Activated CD4-positive, alpha-beta T cell treated with anti-CD3 and anti-CD28 coated beads, Interleukin-2, amount 10 ng/mL, durations not matched to agents 7 days and 5 days (primary cell): ENCODE measurements around the gene RTN4RL1. TPM values are rescaled to one million over a fixed set of nuclear protein-coding genes. Genes with fewer than 3 reads are reported as not detected.

Experiments
- CTCF ChIA-PET: fragments of 350-600 bp; sonication (Branson Sonifier 250); formaldehyde crosslinking; loops from one replicate; lab custom pipeline; 2021; ENCODE audit warnings: antibody characterized with exemption; lab: Charles Lee
- POLR2A ChIA-PET: fragments of 350-600 bp; sonication (Branson Sonifier 250); formaldehyde crosslinking; loops from one replicate; lab custom pipeline; 2021; ENCODE audit warnings: antibody characterized with exemption; lab: Charles Lee
- DNase-seq: peaks from one replicate; pipeline ENCODE4 v3.0.0-alpha.2; 2020
- H3K27ac Mint-ChIP-seq: one replicate; pipeline ENCODE4 v1.8.0; 2021; ENCODE audit warnings: mild to moderate bottlenecking, moderate library complexity, mixed read lengths
- H3K27me3 Mint-ChIP-seq: one replicate; pipeline ENCODE4 v1.8.0; 2021; ENCODE audit warnings: mixed read lengths
- H3K36me3 Mint-ChIP-seq: one replicate; pipeline ENCODE4 v1.8.0; 2021; ENCODE audit warnings: low read depth, mixed read lengths
- H3K4me1 Mint-ChIP-seq: one replicate; pipeline ENCODE4 v1.8.0; 2021; ENCODE audit warnings: mixed read lengths
- H3K4me3 Mint-ChIP-seq: one replicate; pipeline ENCODE4 v1.8.0; 2021; ENCODE audit warnings: mild to moderate bottlenecking, moderate library complexity, mixed read lengths
- H3K9me3 Mint-ChIP-seq: one replicate; pipeline ENCODE4 v1.8.0; 2021; ENCODE audit warnings: mixed read lengths
- total RNA-seq, 2 experiments: library from RNA; stranded (reverse); gene quantifications; one replicate each; pipeline ENCODE4 v1.2.3, GENCODE V29; 2021

The RTN4RL1 gene
- total RNA-seq, 2 experiments from 2014 or later = 0.19 to 0.20 TPM

DNA sequence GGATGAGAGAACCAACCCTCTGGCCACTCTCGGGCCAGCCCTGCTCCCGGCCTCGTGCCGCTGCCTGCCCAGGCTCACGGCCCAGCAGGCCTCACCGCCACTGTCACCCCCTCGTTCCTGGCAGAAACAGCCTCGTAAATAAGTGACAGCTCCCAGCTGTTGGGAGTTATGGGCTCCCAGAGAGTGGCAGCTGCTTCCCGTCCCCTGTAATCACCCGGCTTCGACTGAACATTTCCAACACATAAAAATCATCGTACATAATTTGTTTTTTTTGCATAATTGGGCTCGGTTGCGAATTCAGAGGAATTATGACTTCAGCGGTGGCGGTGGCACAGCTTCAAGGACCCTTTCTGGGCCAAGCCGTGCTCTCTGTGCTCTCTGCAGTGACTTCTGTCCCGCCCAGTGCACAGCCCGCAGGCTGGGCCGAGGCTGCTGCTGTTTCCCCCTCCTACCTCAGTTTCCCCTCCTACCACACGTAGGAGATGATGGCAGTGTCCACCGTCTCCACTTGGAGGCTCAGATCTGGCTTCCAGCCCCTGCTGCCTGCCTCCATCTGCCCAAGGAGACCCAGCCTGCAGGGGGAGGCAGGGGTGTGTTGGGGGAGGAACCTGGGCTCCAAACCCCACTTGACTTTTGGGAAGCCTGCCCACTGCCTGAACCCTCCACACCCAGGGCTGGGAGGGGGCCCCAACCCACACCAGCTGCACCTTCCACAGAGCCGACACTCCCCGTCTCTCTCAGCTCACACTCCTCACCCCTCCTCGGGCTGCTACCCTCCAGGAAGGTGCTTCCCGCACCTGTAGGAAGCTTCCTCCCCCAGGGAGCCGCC, 84.9 kb downstream of the RTN4RL1 start:
- POLR2A ChIA-PET = no interaction called here
- H3K27me3 Mint-ChIP-seq = no peaks in the 10 kb centered on the region
- H3K36me3 Mint-ChIP-seq = no peaks in the 10 kb centered on the region
- no peaks in the 10 kb centered on the region for H3K4me1 Mint-ChIP-seq
- CTCF ChIA-PET = interaction anchor here (0.5 kb wide), 1 partner anchor 13 kb away, joined by 3 read pairs; no protein-coding TSS in a partner anchor
- DNase-seq = no peak
- H3K4me3 Mint-ChIP-seq = no peak overlapping the region
- H3K9me3 Mint-ChIP-seq = no peaks in the 10 kb centered on the region
- no peak overlapping the region for H3K27ac Mint-ChIP-seq

DNA sequence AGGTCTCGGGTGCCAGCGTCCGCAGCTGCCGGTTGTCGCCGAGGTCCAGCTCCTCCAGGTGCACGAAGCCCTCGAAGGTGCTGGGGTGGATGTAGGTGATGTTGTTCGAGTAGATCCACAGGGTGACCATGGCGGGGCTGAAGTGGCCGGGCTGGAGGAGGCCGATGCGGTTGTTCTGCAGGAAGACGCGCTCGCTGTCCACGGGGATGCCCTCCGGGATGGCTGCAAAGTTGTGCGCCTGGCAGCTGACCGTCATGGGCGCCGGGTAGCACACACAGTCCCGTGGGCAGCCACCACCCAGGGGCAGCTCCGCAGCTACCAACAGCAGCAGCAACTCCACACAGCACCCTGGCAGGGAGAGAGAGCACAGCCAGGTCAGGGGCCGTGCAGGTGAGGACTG, 87.7 kb downstream of the RTN4RL1 start:
- Mint-ChIP-seq H3K9me3 (no peaks in the 10 kb centered on the region), H3K36me3 (no peaks in the 10 kb centered on the region), H3K27me3 (no peaks in the 10 kb centered on the region), H3K27ac (no peak overlapping the region), H3K4me3 (no peak overlapping the region), H3K4me1 (no peaks in the 10 kb centered on the region)
- ChIA-PET CTCF (no interaction called here), POLR2A (no interaction called here)
- no peak for DNase-seq

DNA sequence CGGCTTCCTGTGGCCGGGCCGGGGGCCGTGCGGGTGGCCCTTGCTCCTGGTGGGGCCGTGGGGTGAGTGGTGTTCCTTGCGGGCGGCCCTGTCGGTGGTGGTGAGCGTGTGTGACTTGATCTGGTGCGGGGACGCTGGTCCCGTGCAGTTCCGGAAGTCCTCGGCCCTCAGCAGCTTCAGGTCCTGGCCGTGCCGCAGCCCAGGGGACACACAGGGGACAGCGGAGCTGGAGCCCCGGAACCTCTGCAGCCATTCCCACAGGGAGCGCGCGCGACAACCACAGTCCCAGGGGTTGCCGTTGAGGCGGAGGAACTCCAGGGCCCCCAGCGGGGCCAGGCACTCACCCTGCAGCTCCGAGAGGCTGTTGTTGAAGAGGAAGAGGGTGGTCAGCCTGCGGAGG, 88.4 kb downstream of the RTN4RL1 start:
- Mint-ChIP-seq H3K9me3 (no peaks in the 10 kb centered on the region), H3K27me3 (no peaks in the 10 kb centered on the region), H3K4me1 (no peaks in the 10 kb centered on the region), H3K27ac (no peak overlapping the region), H3K4me3 (no peak overlapping the region), H3K36me3 (no peaks in the 10 kb centered on the region)
- ChIA-PET POLR2A (no interaction called here), CTCF (no interaction called here)
- no peak for DNase-seq

DNA sequence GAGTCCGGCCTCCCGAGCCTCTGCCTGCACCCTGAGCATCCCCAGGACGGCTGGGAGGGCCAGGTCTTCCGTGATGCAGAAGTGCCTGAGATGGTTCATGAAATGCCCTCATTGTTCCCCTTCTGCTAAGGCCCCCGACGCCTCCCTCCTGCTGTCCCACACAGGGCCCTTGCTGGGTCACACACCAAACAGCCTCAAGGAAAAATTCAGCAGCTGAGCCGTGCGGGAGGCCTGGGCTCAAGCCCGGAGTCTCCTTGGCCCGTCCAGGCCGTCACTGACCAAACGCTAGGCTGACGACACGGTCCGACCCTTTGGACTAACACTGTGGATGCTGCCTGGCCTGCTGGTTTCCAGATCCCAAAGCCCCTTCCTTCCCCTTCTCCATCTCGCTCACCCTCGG, 90.2 kb downstream of the RTN4RL1 start:
- Mint-ChIP-seq H3K27ac (no peak overlapping the region), H3K4me1 (no peaks in the 10 kb centered on the region), H3K4me3 (no peak overlapping the region), H3K36me3 (no peaks in the 10 kb centered on the region), H3K27me3 (no peaks in the 10 kb centered on the region), H3K9me3 (no peaks in the 10 kb centered on the region)
- ChIA-PET POLR2A (no interaction called here), CTCF (no interaction called here)
- DNase-seq = no peak

DNA sequence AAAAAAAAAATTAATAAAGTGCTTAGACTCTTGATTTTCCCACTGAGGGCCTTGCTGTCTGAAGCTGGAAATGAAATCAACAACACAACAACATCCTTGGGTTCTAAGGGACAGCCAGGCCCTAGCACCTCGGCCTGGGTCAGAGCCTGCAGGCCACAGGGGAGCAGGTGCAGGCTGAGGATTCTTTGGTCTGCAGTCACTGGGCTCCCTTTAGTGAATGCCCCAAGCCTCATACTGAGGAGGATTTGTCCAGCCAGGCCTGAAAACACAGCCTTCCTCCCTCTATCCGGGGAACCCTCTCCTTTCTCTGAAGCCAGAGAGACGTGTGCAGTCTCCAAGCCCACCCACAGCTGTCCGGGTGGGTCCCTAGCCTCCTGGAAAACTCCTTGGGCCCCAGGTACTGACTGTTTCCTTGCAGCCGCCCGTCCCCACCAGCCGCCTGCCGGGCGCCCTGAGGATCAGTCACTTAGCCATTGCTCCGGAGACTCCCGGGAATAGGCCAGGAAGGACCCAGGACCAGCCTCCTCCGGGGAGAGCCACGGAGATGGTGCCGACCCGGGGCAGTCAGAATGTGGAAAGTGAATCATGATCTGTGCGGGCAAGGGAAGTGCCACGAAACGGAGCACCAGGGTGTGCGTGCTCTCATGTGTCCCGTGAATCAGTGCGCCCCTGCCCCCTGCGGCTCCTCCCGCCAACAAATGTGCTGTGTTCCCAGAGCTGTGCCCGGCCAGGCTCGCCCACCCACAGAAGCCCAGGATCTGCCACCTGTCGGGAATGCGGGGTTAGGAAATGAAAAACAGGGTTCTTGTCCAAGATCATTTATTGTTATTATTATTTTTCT, 91.0 kb downstream of the RTN4RL1 start:
- Mint-ChIP-seq H3K9me3 (no peaks in the 10 kb centered on the region), H3K27me3 (no peaks in the 10 kb centered on the region), H3K4me1 (no peaks in the 10 kb centered on the region), H3K27ac (no peak overlapping the region), H3K4me3 (no peak overlapping the region), H3K36me3 (no peaks in the 10 kb centered on the region)
- ChIA-PET CTCF (no interaction called here), POLR2A (no interaction called here)
- DNase-seq = no peak

DNA sequence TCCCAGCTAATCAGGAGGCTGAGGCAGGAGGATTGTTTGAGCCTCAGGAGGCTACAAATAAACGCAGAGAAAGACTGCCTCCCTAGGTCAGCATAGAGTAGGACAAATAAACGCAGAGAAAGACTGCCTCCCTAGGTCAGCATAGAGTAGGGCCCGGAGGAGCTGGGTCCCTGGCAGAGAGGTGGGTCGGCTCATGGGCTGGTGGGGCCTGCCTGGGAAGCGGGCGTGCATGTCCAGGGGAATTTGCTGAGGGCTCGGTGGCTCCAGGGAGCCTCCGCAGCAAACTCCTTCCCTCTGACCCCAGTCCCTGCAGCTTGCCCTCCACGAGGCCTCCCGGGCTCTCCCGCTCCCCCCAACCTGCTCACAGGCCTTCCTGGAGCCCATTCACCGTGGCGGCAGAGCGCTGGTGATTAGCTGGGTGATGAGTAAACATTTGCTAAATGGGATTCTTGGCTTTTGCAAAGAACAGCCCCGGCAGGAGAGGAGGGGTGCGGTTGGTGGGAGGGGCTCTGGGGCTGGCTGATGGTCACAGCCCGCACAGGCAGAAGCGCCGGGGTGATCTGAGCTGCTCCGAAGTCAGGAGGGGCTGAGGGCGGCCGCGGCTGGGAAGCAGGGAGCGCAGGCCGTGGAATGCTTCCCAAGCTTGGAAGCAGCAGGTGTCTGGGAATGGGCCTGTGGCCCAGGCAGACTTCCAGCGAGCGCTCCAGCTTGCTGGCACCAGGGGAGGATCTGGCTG, 93.1 kb downstream of the RTN4RL1 start:
- H3K27me3 Mint-ChIP-seq = no peaks in the 10 kb centered on the region
- H3K27ac Mint-ChIP-seq = no peak overlapping the region
- DNase-seq = no peak
- no peak overlapping the region for H3K4me3 Mint-ChIP-seq
- H3K4me1 Mint-ChIP-seq = no peaks in the 10 kb centered on the region
- no peaks in the 10 kb centered on the region for H3K36me3 Mint-ChIP-seq
- ChIA-PET POLR2A (no interaction called here), CTCF (interaction anchor here (1.2 kb wide), 1 partner anchor 12 kb away, joined by 3 read pairs; no protein-coding TSS in a partner anchor)
- no peaks in the 10 kb centered on the region for H3K9me3 Mint-ChIP-seq

DNA sequence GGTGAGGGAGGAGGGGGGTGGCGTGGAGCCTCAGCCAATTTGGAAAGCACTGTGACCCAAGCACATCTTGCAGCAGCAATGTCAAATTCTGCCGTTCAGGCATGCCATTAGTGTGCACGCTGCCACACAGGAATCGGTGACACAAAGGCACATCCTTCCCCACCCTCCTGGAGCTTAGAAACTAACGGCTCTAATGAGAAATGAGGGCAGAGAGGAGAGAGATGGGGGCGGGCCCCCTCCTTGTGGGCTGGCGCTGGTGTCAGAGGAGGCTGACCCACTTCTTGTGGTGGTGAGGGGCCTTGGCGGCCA, 94.8 kb downstream of the RTN4RL1 start:
- POLR2A ChIA-PET = no interaction called here
- no peak overlapping the region for H3K27ac Mint-ChIP-seq
- H3K27me3 Mint-ChIP-seq = no peaks in the 10 kb centered on the region

DNA sequence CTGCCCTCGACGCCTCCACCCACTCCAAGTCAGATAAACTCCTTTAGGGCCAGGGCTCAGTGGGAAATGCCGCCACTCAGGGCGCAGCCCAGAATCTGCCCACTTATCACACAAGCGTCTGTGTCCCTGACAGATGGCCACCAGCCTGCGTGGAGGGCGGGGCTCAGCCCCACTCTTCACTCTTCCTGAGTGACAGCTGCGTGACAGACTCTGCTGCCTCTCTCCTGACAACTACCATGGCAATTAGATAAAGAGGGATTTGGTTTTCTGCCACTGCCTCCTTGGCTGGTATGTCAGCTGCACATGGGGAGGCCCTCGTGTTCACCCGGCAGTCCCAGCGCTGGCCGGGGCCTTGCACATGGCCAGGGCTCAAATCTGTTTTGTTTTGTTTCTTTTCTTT, 96.2 kb downstream of the RTN4RL1 start:
- DNase-seq = no peak
- no peak overlapping the region for H3K4me3 Mint-ChIP-seq
- H3K36me3 Mint-ChIP-seq = no peaks in the 10 kb centered on the region
- POLR2A ChIA-PET = no interaction called here
- H3K4me1 Mint-ChIP-seq = no peaks in the 10 kb centered on the region
- H3K27ac Mint-ChIP-seq = no peak overlapping the region
- no peaks in the 10 kb centered on the region for H3K9me3 Mint-ChIP-seq
- CTCF ChIA-PET = interaction anchor here (0.7 kb wide), 1 partner anchor 1413 kb away, joined by 3 read pairs; no protein-coding TSS in a partner anchor
- H3K27me3 Mint-ChIP-seq = no peaks in the 10 kb centered on the region

More for the DNA sequence above, 94.8 kb downstream of the RTN4RL1 start:
- no peaks in the 10 kb centered on the region for H3K36me3 Mint-ChIP-seq
- DNase-seq = no peak
- no peak overlapping the region for H3K4me3 Mint-ChIP-seq
- H3K4me1 Mint-ChIP-seq = no peaks in the 10 kb centered on the region
- CTCF ChIA-PET = no interaction called here
- no peaks in the 10 kb centered on the region for H3K9me3 Mint-ChIP-seq

DNA sequence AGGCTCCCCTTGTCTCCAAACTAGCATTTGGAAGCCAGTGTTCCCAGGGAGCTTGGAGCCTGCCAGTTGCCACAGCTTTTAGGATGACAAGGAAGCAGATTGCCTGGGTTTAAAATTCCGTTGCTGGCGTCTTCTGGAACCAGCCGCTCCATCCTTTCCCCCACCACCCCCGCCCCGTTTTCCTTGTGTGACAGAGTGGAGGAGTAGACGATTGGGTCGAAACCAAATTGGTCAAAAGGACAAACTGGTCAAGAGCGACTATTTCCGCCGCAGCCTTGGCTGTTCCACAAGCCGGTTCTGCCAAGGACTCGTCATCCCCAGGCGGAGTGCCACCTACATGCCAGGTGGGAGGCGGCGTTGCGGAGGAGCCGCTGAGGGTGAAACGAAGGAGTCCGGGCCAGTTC, 104.2 kb downstream of the RTN4RL1 start:
- Mint-ChIP-seq H3K27ac (no peak overlapping the region), H3K36me3 (no peaks in the 10 kb centered on the region), H3K4me1 (no peaks in the 10 kb centered on the region), H3K27me3 (no peaks in the 10 kb centered on the region), H3K4me3 (no peak overlapping the region), H3K9me3 (no peaks in the 10 kb centered on the region)
- POLR2A ChIA-PET = no interaction called here
- no peak for DNase-seq
- CTCF ChIA-PET = no interaction called here

DNA sequence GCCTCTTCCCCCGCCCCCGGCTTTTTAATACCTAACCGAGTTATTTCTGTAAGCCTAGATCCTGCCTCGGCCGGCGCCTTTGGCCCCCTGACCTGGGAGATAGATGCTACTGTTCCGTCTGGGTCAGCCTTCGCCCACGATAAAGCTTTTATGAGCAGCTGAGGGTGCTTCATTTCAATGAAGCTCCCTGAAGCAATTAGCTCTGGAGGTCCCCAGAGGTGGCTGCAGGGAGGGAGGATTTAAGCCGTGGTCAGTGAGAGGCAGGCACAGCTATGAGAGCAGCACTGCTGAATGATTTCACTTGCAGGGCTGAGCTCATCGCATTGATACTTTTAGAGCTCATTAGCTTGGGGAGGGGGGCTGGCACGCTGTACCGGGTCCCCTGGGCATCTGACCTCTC, 105.9 kb downstream of the RTN4RL1 start:
- DNase-seq = no peak
- Mint-ChIP-seq H3K27me3 (no peaks in the 10 kb centered on the region), H3K9me3 (no peaks in the 10 kb centered on the region), H3K4me3 (no peak overlapping the region), H3K27ac (no peak overlapping the region), H3K36me3 (no peaks in the 10 kb centered on the region), H3K4me1 (no peaks in the 10 kb centered on the region)
- POLR2A ChIA-PET = no interaction called here
- CTCF ChIA-PET = no interaction called here

DNA sequence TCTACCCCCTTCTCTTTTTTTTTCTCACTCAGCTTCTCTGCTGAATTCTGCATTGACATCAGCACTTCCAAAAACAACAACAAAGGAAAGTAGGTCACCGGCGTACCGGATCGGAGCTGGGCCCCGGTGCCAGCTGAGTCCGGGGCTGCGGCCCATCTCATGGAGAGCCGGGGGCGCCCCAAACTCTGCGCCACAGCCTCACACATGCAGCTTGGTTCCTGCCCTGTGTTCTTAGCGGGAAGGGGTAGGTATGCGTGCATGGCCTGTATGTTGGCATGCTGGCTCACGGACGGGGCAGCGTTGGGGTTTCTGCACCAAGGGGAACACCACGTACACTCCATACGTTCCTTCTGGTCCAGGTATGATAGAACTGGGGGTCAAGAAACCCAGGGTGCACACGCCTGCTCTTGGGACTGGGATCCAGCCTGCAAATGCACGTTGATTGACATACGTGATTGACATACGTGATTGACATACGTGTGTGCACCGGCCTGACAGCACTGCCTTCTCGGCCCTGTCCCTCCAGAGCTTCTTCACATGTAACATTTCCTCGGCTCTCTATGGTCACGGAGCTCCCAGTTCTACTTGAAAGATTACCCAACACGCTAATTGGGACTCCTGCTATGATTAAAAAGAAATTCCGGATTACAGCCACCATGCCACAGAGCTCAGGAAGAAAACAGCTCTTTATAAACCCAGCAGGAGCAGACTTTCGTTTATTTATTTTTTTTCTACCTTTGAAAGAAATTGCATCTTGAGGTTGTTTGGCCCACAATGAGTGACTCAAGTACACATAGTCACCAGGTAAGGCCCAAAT, 106.6 kb downstream of the RTN4RL1 start:
- Mint-ChIP-seq H3K27ac (no peak overlapping the region), H3K4me3 (no peak overlapping the region), H3K9me3 (no peaks in the 10 kb centered on the region), H3K27me3 (peaks cover 3% of the 10 kb centered on the region), H3K36me3 (no peaks in the 10 kb centered on the region), H3K4me1 (no peaks in the 10 kb centered on the region)
- ChIA-PET CTCF (no interaction called here), POLR2A (no interaction called here)
- DNase-seq = no peak

DNA sequence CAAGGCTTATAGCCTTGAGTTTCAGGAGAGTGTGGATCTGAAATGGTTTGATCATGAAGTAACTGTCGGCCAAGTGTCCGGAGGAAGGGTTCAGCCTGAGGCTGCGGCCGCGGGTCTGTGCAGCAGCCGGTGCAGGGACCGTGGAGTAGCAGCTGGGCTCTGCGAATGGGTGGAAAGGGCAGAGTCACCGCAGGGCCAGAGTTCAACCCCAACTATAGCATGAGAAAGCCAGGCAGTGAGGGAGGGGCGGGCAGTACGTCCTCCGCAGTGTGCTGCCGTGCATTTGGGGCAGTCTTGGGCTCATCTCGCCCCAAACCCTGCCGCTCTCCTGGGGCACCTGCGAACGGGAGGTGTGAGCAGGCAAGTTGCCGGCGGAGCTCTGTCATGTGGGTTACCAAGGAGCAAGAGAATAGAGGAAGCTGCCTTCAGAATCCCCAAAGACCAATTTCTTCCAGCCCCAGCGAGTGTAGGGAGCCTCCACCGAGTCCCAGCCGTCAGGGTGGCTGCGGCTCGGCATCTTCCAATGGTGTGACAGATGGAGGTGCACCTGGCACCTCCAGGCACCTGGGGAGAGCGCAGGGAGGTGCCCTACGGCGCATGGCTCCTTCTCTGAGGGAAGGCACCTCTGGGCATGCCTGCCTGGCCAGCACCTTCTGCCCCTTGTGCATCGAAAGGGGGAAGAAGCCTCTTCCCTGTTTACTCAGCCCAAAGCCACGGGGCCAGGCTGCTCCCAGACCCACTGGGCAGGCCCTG, 108.0 kb downstream of the RTN4RL1 start:
- H3K4me1 Mint-ChIP-seq = no peaks in the 10 kb centered on the region
- H3K27ac Mint-ChIP-seq = no peak overlapping the region
- no peaks in the 10 kb centered on the region for H3K9me3 Mint-ChIP-seq
- no peak overlapping the region for H3K4me3 Mint-ChIP-seq
- no peak for DNase-seq
- ChIA-PET CTCF (no interaction called here), POLR2A (no interaction called here)
- H3K27me3 Mint-ChIP-seq = peaks cover 8% of the 10 kb centered on the region
- H3K36me3 Mint-ChIP-seq = no peaks in the 10 kb centered on the region
